CD4-positive, alpha-beta T cell (primary cell): ENCODE results near the gene VWDE. TPM values are rescaled to one million over a fixed set of nuclear protein-coding genes. Genes with fewer than 3 reads are reported as not detected.

Experiments
- ATAC-seq: fragments of 200-7000 bp; cut with Tn5 transposase; one replicate; pipeline ENCODE4 v1.10.0; 2022; ENCODE audit warnings: mild to moderate bottlenecking; ENCODE audit not compliant: poor library complexity
- CTCF ChIA-PET: fragments of 350-600 bp; sonication (Branson Sonifier 250); formaldehyde crosslinking; loops from one replicate; lab custom pipeline; 2021; ENCODE audit warnings: antibody characterized with exemption, inconsistent platforms; lab: Charles Lee
- POLR2A ChIA-PET: fragments of 350-600 bp; sonication (Branson Sonifier 250); formaldehyde crosslinking; loops from one replicate; lab custom pipeline; 2021; ENCODE audit warnings: antibody characterized with exemption, inconsistent platforms; lab: Charles Lee
- DNase-seq, 14 experiments: peaks; one replicate each; pipeline ENCODE4 v3.0.0-alpha.2; 2013 to 2020; ENCODE audit warnings: mixed read lengths in 2 of 14
- H3K27ac ChIP-seq, 2 donors: one replicate each; pipeline versions ENCODE4 v1.5.1 to v1.7.0; 2013; ENCODE audit warnings: low read length in 2 of 2, low read depth in 1 of 2, mild to moderate bottlenecking in 1 of 2
- H3K27me3 ChIP-seq, 2 experiments: 1 replicate in 1 of 2; 2 replicates in 1 of 2; pipeline versions ENCODE4 v1.6.1 to v1.7.0; 2013; ENCODE audit warnings: low read length in 2 of 2, control low read depth in 1 of 2, mild to moderate bottlenecking in 1 of 2, moderate library complexity in 1 of 2; ENCODE audit not compliant: insufficient read depth in 2 of 2, control insufficient read depth in 1 of 2
- H3K36me3 ChIP-seq: one replicate; pipeline ENCODE4 v1.6.1; 2013; ENCODE audit warnings: low read length, control low read depth; ENCODE audit not compliant: insufficient read depth
- H3K4me1 ChIP-seq: one replicate; pipeline ENCODE4 v1.6.1; 2013; ENCODE audit warnings: low read length, control low read depth; ENCODE audit not compliant: insufficient read depth
- H3K4me3 ChIP-seq: one replicate; pipeline ENCODE4 v1.5.1; 2013; ENCODE audit warnings: mild to moderate bottlenecking, low read length, moderate library complexity
- H3K9me3 ChIP-seq, 2 experiments: 1 replicate in 1 of 2; 2 replicates in 1 of 2; pipeline versions ENCODE4 v1.6.1 to v1.7.0; 2013; ENCODE audit warnings: low read length in 2 of 2, mild to moderate bottlenecking in 2 of 2, control low read depth in 1 of 2, moderate library complexity in 1 of 2; ENCODE audit not compliant: control insufficient read depth in 1 of 2, insufficient read depth in 1 of 2
- H3K27ac Mint-ChIP-seq: one replicate; pipeline ENCODE4 v1.8.0; 2020; ENCODE audit warnings: mixed read lengths
- H3K27me3 Mint-ChIP-seq: one replicate; pipeline ENCODE4 v1.8.0; 2021; ENCODE audit warnings: mixed read lengths
- H3K36me3 Mint-ChIP-seq: one replicate; pipeline ENCODE4 v1.8.0; 2021; ENCODE audit warnings: low read depth, mixed read lengths
- H3K4me1 Mint-ChIP-seq: one replicate; pipeline ENCODE4 v1.8.0; 2021; ENCODE audit warnings: low read depth, mixed read lengths
- H3K4me3 Mint-ChIP-seq: one replicate; pipeline ENCODE4 v1.8.0; 2020; ENCODE audit warnings: mild to moderate bottlenecking, mixed read lengths
- H3K9me3 Mint-ChIP-seq: one replicate; pipeline ENCODE4 v1.8.0; 2020; ENCODE audit warnings: mixed read lengths
- CTCF ChIP-seq: fragments of 200-600 bp; IDR thresholded peaks from one replicate; pipeline ENCODE4 v1.8.0; 2022; ENCODE audit warnings: antibody characterized with exemption, mild to moderate bottlenecking
- intact Hi-C, 2 experiments: fragments of 100-400 bp; cut with DNase I in 1 of 2; cut with micrococcal nuclease in 1 of 2; formaldehyde crosslinking; loops; one replicate each; pipeline versions ENCODE4 v1.15.1 to v1.9.0; 2023 to 2025; cut with DNase I, micrococcal nuclease
- total RNA-seq, 174 experiments: library from RNA in 2 of 174; stranded (reverse) in 2 of 174; gene quantifications; one replicate each; pipeline ENCODE4 v1.2.3 and lab custom pipeline; 2021 to 2026

VWDE gene
- total RNA-seq, 2 experiments from 2014 or later: 1.5 TPM

- DNase-seq (no peak), ATAC-seq (no peak)
- Mint-ChIP-seq H3K27ac (no peak overlapping the region), H3K27me3 (no peaks in the 10 kb centered on the region), H3K4me1 (no peaks in the 10 kb centered on the region), H3K9me3 (no peaks in the 10 kb centered on the region), H3K4me3 (no peak overlapping the region), H3K36me3 (no peaks in the 10 kb centered on the region)
- H3K4me3 ChIP-seq: no peak overlapping the region
- CTCF ChIA-PET: no interaction called here
- H3K27me3 ChIP-seq: no peaks in the 10 kb centered on the region
- H3K27ac ChIP-seq: no peak overlapping the region
- TF ChIP-seq CTCF: no peak
- H3K9me3 ChIP-seq: no peaks in the 10 kb centered on the region
- POLR2A ChIA-PET: no interaction called here
- H3K4me1 ChIP-seq: no peaks in the 10 kb centered on the region
- no peaks in the 10 kb centered on the region for H3K36me3 ChIP-seq
- intact Hi-C loops: no loop called here
These were observed 29.9 kb downstream of the VWDE start for GRCh38 chr7:12373580-12374263.

GRCh38 chr7:12370249-12370648 is 33.4 kb downstream of the VWDE start:
- no peak for TF ChIP-seq CTCF
- intact Hi-C loops: no loop called here
- ChIA-PET POLR2A (no interaction called here), CTCF (no interaction called here)
- no peaks in the 10 kb centered on the region for H3K4me1 Mint-ChIP-seq
- no peak overlapping the region for H3K4me3 Mint-ChIP-seq
- no peaks in the 10 kb centered on the region for H3K27me3 Mint-ChIP-seq
- H3K9me3 Mint-ChIP-seq: no peaks in the 10 kb centered on the region
- H3K36me3 ChIP-seq: no peaks in the 10 kb centered on the region
- H3K4me3 ChIP-seq: no peak overlapping the region
- ATAC-seq: no peak
- no peaks in the 10 kb centered on the region for H3K9me3 ChIP-seq
- H3K27ac ChIP-seq: no peak overlapping the region
- H3K36me3 Mint-ChIP-seq: no peaks in the 10 kb centered on the region
- no peak for DNase-seq
- H3K27me3 ChIP-seq: no peaks in the 10 kb centered on the region
- no peaks in the 10 kb centered on the region for H3K4me1 ChIP-seq
- no peak overlapping the region for H3K27ac Mint-ChIP-seq

- Histone ChIP-seq H3K9me3 (no peaks in the 10 kb centered on the region), H3K4me3 (no peak overlapping the region), H3K27ac (no peak overlapping the region), H3K36me3 (no peaks in the 10 kb centered on the region), H3K27me3 (no peaks in the 10 kb centered on the region), H3K4me1 (no peaks in the 10 kb centered on the region)
- ATAC-seq: no peak
- Mint-ChIP-seq H3K27me3 (no peaks in the 10 kb centered on the region), H3K27ac (no peak overlapping the region), H3K9me3 (no peaks in the 10 kb centered on the region), H3K36me3 (no peaks in the 10 kb centered on the region), H3K4me1 (no peaks in the 10 kb centered on the region), H3K4me3 (no peak overlapping the region)
- DNase-seq: no peak
- intact Hi-C loops: no loop called here
- ChIA-PET CTCF (no interaction called here), POLR2A (no interaction called here)
- TF ChIP-seq CTCF: no peak
These were observed 33.9 kb downstream of the VWDE start for GRCh38 chr7:12369756-12370155.
